ENCODE data around the gene DLG5.

The DLG5 gene

DNA sequence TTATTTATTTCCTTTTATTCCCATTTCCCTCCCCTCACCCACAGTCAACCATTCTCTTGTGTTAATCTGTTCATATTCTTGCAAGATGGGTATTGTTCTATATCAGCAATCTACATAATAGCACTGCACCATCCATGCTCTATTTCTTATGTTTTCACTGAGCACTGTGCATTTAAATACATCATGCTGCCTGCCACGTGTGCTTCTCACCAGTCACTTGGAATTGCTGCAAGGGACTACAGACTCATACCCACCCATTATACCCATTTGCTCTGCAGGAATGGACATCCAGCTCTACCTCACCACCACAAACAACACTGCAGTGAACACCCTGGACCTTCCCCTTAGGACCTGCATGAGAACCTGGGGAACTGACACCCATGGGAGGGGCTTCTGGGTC lies 20.8 kb downstream of the DLG5 start:
- no peak overlapping the region for H3K27ac ChIP-seq
- no peak for TF ChIP-seq ZFX (IDR thresholded peaks at IDR 0.05)
- TF ChIP-seq, protein P1, sequence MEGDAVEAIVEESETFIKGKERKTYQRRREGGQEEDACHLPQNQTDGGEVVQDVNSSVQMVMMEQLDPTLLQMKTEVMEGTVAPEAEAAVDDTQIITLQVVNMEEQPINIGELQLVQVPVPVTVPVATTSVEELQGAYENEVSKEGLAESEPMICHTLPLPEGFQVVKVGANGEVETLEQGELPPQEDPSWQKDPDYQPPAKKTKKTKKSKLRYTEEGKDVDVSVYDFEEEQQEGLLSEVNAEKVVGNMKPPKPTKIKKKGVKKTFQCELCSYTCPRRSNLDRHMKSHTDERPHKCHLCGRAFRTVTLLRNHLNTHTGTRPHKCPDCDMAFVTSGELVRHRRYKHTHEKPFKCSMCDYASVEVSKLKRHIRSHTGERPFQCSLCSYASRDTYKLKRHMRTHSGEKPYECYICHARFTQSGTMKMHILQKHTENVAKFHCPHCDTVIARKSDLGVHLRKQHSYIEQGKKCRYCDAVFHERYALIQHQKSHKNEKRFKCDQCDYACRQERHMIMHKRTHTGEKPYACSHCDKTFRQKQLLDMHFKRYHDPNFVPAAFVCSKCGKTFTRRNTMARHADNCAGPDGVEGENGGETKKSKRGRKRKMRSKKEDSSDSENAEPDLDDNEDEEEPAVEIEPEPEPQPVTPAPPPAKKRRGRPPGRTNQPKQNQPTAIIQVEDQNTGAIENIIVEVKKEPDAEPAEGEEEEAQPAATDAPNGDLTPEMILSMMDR (conservative IDR thresholded peaks at IDR 0.05) = no peak

DNA sequence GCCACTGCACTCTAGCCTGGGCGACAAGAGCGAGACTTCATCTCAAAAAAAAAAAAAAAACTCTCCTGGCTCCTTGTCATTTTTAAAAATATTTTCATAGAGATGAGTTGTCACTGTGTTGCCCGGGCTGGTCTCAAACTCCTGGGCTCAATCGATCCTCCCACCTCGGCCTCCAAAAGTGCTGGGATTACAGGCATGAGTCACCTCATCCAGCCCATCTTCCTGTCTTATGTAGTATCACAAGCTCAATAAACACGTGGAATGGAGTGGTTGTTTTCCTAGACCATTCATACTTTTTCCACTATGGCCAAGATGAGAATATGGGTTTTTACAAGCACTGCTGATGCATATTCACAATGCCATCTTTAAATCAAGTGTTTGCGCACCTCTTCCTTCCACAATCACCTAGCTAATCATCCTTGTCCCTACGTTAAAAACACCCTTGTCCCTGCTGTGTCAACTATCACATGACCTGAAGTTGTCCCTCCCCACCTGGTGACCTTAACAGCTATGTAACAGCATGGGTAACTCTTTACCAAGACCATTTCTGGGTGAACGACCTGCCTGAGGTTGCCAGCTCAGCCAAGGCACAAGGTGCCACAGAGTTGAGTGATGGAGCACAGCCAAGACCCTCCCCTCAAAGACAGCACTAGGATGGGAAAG lies 21.3 kb downstream of the DLG5 start:
- TF ChIP-seq, protein P1 (conservative IDR thresholded peaks at IDR 0.05) = no peak
- no peak for TF ChIP-seq ZFX (IDR thresholded peaks at IDR 0.05)
- no peak overlapping the region for H3K27ac ChIP-seq

DNA sequence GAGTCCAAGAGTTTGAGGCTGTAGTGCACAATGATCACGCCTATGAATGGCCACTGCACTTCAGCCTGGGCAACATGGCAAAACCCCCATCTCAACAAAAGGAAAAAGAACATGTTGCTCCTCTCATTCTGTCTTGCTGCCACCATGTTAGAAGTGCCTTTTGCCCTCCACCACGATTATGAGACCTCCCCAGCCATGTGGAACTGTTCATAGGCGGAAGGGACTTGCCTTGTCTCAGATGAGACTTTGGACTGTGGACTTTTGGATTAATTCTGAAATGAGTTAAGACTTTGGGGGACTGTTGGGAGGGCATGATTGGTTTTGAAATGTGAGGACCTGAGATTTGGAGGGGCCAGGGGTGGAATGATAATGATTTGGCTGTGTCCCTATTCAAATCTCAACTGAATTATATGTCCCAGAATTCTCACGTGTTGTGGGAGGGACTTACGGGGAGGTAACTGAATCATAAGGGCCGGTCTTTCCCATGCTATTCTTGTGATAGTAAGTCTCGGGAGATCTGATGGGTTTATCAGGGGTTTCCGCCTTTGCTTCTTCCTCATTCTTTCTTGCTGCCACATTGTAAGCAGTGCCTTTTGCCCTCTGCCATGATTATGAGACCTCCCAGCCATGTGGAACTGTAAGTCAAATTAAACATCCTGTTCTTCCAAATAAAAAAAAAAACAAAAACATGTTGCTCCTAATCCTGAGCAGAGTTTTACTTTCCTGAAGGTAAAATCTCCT lies 22.3 kb downstream of the DLG5 start:
- no peak overlapping the region for H3K27ac ChIP-seq
- TF ChIP-seq, protein P1 (conservative IDR thresholded peaks at IDR 0.05) = no peak

DNA sequence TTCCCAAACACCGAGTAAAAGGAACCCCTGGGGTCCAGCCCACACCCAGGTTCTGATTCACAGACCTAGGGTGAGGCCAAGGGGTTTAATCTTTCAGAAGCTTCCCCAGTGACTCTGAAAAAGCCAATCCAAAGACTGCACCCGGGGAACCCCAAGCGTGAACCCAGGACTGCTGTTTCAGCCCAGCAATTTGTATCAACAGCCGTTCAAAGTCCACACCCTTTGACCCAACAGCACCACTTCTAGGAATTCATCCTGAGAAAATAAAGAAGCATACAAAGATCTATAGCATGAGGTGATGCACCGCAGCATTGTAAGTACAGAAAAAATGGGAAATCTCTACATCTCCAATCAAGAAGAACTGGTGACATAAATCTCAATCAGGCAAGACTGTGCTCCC lies 24.4 kb downstream of the DLG5 start:
- H3K27ac ChIP-seq = no peak overlapping the region
- no peak for TF ChIP-seq ZFX (IDR thresholded peaks at IDR 0.05)
- TF ChIP-seq, protein P1 (conservative IDR thresholded peaks at IDR 0.05) = no peak

DNA sequence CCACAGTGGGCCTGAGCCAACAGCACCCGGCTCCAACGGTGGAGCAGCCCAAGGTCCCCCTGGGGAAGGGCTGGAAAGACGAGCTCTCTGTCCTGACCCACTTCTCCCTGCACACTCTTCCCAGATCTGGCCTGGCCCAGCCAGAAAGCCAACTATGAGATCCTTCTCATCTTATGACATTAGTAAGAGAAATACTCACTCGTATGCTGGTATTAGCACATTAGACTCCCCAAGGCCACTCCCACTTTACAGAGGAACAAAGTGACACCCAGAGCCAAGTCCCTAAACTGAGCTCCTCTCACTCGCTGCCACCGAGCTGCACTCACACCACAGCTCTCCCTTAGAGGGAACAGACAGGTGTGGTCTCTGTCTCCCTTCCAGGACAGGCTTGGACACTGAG lies 24.8 kb downstream of the DLG5 start:
- TF ChIP-seq ZFX (IDR thresholded peaks at IDR 0.05) = no peak
- TF ChIP-seq, protein P1 (conservative IDR thresholded peaks at IDR 0.05) = no peak
- no peak overlapping the region for H3K27ac ChIP-seq

DNA sequence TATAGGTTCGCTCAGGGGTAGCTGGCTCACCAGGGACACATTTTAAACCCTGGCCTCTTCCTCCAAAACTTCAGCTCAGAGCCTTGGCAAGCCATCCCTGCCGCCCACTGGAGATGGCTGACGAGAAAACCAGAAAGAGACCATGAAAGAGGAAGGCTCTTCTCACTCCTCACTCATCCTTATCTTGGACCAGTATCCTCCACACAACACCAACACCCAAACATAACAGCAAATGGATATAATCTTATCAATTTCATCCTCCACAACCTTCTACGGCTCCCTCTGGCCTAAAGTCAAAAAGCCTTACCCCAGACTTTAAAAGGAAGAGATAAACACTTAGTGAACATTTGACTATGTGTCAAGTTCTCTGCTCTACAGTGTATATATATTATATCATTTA lies 26.9 kb downstream of the DLG5 start:
- peak overlapping the region; percentile 21 for H3K27ac ChIP-seq
- TF ChIP-seq ZFX (IDR thresholded peaks at IDR 0.05) = no peak

DNA sequence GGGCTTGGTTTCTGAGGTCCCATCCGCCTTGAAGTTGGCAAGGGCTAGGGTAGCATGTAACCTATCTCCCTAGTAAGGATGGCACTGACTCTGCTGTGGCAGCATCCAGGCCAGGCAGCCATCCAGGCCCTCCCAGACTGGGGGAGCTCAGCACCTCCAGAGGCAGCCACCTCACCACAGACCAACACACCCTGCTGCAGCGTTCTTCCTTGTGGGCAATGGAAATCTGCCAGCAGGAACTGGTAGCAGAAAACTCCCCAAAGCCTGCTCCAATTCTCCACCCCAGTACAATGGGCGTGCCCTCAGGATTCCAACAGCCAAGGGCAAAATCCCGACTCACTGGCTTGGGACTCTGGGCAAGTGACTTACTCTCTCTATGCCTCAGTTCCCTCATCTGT lies 27.5 kb downstream of the DLG5 start:
- H3K27ac ChIP-seq = peak overlapping the region; percentile 21
- TF ChIP-seq, protein P1 (conservative IDR thresholded peaks at IDR 0.05) = no peak
- no peak for TF ChIP-seq ZFX (IDR thresholded peaks at IDR 0.05)
